ENCODE results near the gene COL27A1.

COL27A1 gene

GRCh38 chr9:114302727-114303126, 147.4 kb downstream of the COL27A1 start:
- no peaks in the 10 kb centered on the region for H3K36me3 Mint-ChIP-seq (ENCODE audit: low read depth)

GRCh38 chr9:114303571-114303970, 148.2 kb downstream of the COL27A1 start:
- Mint-ChIP-seq H3K4me3 (no peak overlapping the region), H3K9me3 (no peaks in the 10 kb centered on the region), H3K27me3 (no peaks in the 10 kb centered on the region), H3K27ac (no peak overlapping the region), H3K4me1 (ENCODE audit: low read depth) (peaks cover 4% of the 10 kb centered on the region), H3K36me3 (ENCODE audit: low read depth) (no peaks in the 10 kb centered on the region)
- DNase-seq: peak; percentile 7

More at GRCh38 chr9:114302727-114303126, 147.4 kb downstream of the COL27A1 start:
- Mint-ChIP-seq H3K27me3 (no peaks in the 10 kb centered on the region), H3K27ac (no peak overlapping the region), H3K9me3 (no peaks in the 10 kb centered on the region), H3K4me3 (no peak overlapping the region), H3K4me1 (ENCODE audit: low read depth) (peaks cover 4% of the 10 kb centered on the region)
- peak; percentile 2 for DNase-seq

GRCh38 chr9:114303977-114304376, 148.6 kb downstream of the COL27A1 start:
- Mint-ChIP-seq H3K9me3 (no peaks in the 10 kb centered on the region), H3K36me3 (ENCODE audit: low read depth) (no peaks in the 10 kb centered on the region), H3K4me1 (ENCODE audit: low read depth) (peaks cover 4% of the 10 kb centered on the region), H3K27me3 (no peaks in the 10 kb centered on the region), H3K27ac (no peak overlapping the region), H3K4me3 (no peak overlapping the region)
- no peak for DNase-seq

DNA sequence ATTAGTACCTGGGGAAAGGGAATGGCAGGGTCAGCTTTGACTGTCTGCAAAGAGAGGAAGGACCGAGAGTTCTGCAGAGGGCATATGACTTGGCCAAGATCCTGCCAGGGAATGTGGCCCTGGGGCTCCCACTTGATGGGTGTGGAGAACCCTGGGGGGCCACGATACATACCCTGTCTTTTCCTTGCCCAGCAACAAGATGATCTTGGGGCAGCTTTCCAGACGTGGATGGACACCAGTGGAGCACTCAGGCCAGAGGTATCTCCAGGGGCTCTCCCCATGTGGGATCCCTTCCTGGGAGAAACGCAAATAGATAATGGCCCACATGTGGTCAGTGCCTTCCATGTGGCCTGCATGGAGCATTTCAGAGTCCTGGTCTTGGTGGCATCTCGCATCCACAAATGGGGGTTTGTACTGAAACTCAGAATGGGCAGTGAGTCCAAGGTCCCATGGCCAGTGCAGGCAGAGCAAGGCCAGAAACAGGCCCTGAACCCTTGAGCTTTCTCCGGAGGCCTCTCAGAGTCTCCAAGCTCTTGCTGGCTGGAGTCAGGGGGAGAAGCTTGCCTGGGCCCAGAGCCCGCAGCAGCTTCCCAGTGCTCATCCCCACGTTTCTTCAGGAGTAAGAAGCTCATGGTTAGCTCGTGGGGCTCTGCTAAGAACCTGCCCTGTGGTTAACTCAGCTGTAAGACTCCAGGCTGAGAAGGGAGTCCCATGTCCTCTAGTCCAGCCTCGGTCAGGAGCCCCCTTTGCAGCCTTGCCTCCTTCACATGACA, 149.3 kb downstream of the COL27A1 start:
- no peak overlapping the region for H3K4me3 Mint-ChIP-seq
- H3K9me3 Mint-ChIP-seq: no peaks in the 10 kb centered on the region
- H3K4me1 Mint-ChIP-seq (ENCODE audit: low read depth): peaks cover 4% of the 10 kb centered on the region
- H3K27me3 Mint-ChIP-seq: no peaks in the 10 kb centered on the region
- no peak overlapping the region for H3K27ac Mint-ChIP-seq
- H3K36me3 Mint-ChIP-seq (ENCODE audit: low read depth): no peaks in the 10 kb centered on the region
- DNase-seq: peak; percentile 17

DNA sequence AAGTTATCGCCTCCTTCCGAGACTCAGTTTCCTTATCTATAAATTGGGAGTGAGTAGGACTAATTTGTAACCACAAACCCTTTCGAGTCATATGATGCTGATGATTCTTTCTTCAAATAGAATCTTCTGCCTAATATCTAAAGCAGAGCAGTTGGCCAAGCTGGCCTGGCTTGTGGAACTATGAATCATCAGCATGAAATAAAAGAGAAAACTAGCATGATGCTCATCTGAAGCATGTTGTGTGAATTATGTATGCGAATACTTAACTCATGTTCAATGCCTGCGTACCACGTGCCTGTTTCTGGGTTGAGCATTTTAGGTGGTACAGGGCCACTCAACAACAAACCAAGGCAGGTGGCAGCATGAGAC, 152.5 kb downstream of the COL27A1 start:
- Mint-ChIP-seq H3K27me3 (no peaks in the 10 kb centered on the region), H3K9me3 (no peaks in the 10 kb centered on the region), H3K27ac (peak overlapping the region; percentile 44), H3K4me3 (no peak overlapping the region), H3K4me1 (ENCODE audit: low read depth) (peaks cover 4% of the 10 kb centered on the region), H3K36me3 (ENCODE audit: low read depth) (no peaks in the 10 kb centered on the region)
- DNase-seq: peak; percentile 7

DNA sequence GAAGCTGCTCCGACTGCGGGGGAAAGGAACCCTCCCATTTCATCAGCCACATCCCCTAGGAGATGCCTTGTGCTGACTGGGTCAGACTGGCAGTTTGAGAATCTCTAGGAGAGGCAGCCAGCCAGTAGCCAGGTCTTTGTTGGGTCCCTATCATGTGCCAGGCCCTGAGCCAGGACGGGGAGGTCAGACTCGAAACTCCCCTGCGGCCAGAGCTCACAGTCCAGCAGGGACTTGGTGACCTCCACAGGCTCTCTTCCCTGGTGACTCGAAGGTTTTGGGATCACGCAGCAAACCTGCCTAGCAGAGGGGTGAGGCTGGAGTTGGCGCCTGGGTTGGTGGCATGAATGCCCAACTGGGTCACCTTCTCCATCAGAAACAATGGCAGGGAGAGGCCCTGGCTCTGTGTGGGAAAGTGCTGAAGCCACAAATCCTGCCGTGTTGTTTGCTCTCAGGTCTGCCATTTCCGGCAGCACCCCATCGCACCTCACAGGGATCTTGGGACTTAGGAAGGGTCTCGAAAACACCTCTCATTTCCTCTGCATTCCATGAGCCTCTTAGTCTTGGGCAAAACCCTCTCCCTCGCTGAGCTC, 153.1 kb downstream of the COL27A1 start:
- H3K36me3 Mint-ChIP-seq (ENCODE audit: low read depth): no peaks in the 10 kb centered on the region
- peak; percentile 13 for DNase-seq
- no peaks in the 10 kb centered on the region for H3K27me3 Mint-ChIP-seq
- H3K4me1 Mint-ChIP-seq (ENCODE audit: low read depth): peaks cover 4% of the 10 kb centered on the region
- H3K9me3 Mint-ChIP-seq: no peaks in the 10 kb centered on the region
- no peak overlapping the region for H3K4me3 Mint-ChIP-seq
- H3K27ac Mint-ChIP-seq: no peak overlapping the region

DNA sequence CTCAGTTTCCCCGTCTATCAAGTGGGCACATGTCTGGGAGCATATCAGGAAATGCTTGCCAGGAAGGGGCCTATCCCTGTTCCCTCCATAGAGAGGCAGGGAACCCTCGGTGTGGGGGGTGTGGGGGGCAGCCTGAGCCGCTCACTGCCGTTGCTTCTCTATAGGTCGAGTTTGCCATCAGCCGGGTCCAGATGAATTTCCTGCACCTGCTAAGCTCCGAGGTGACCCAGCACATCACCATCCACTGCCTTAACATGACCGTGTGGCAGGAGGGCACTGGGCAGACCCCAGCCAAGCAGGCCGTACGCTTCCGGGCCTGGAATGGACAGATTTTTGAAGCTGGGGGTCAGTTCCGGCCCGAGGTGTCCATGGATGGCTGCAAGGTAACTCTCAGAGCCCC, 153.8 kb downstream of the COL27A1 start:
- H3K27ac Mint-ChIP-seq: no peak overlapping the region
- H3K36me3 Mint-ChIP-seq (ENCODE audit: low read depth): no peaks in the 10 kb centered on the region
- no peaks in the 10 kb centered on the region for H3K27me3 Mint-ChIP-seq
- DNase-seq: no peak
- no peaks in the 10 kb centered on the region for H3K9me3 Mint-ChIP-seq
- H3K4me3 Mint-ChIP-seq: no peak overlapping the region
- H3K4me1 Mint-ChIP-seq (ENCODE audit: low read depth): peaks cover 4% of the 10 kb centered on the region

DNA sequence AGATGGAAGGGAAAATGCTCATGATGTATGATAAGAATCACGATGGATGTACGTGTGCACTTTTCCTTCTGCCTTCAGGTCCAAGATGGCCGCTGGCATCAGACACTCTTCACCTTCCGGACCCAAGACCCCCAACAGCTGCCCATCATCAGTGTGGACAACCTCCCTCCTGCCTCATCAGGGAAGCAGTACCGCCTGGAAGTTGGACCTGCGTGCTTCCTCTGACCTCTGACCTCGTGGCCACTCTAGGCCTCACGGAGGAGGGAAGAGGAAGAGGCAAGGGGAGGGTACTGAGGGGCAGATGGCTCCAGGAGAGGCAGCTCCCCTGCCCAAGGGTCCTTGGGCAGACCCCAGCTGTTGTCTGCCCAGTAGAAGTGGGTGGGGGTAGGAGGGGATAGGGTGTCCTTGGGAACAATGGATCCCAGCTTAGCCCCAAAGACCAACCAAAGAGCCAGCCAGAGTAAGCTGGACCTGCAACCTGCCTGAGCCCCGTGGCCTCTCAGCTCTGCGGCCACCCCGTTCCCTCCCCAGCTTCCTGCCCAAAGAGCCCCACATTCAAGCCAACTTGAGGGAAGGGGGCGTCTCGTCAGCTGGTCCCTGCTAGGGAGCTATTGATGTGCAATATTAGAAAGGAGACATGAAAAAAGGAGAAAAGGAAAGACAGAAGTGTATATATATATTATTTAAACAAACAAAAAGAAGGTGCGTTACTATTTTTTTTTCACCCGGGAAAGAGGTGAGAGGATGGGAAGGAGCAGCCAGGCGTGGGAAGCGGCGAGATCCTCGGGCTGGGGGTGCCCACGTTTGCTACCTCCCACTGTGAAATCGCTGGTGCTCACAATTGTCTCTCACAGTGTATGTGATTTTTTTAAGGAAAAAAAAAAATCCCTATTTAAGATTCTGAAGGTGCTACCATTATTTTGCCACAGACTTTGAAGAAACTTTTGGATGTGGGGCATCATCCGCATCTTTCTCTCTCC, 155.4 kb downstream of the COL27A1 start:
- Mint-ChIP-seq H3K4me1 (ENCODE audit: low read depth) (peaks cover under 1% of the 10 kb centered on the region), H3K9me3 (no peaks in the 10 kb centered on the region), H3K4me3 (no peak overlapping the region), H3K36me3 (ENCODE audit: low read depth) (no peaks in the 10 kb centered on the region), H3K27ac (no peak overlapping the region), H3K27me3 (no peaks in the 10 kb centered on the region)
- peak; percentile 13 for DNase-seq

DNA sequence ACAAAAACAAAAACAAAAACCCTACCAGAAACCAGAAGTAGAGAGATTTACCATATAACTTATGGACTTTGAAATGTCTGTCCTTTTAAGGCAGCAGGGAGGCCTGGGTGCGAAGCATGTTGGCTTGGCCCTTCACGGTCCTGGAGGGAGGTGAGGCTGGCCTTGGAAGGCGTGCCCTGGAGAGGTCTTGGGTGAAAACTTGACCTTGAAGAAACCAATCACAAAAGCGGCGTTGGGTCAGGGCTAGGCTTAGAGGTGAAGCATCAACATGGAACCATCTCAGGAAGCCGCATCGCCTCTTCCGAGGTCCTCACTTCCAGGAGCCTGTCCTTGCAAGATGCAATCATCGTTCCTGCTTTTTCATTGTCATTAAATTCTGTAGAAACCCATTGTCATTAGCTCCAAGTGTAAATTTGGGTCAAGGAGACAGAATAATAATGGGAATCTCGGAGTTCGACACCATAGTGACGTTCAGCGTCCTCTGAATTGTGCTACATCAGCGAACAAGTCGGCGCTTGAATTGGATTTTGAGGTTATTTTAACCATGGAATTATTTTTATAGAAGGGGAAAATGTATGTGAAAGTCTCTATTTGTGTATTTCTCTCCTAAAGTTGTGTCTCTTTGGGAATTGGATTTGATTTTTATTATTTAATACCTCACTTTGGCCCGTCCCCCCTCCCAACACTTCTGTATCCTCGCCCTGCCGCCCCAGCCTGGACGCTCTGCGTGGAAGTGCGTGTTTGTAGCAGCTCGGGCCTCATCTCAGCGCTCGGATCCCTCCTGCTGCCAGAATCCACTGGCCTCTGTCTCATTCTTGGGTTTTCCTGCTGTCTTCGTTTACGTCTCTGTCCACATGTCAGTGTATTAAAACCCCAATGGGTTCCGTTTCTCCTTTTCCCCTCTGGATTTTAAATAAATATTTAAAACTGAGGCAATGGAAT, 156.5 kb downstream of the COL27A1 start:
- Mint-ChIP-seq H3K4me1 (ENCODE audit: low read depth) (no peaks in the 10 kb centered on the region), H3K27ac (no peak overlapping the region), H3K27me3 (no peaks in the 10 kb centered on the region), H3K4me3 (no peak overlapping the region), H3K36me3 (ENCODE audit: low read depth) (no peaks in the 10 kb centered on the region), H3K9me3 (no peaks in the 10 kb centered on the region)
- no peak for DNase-seq

GRCh38 chr9:114312513-114312875, 157.2 kb downstream of the COL27A1 start:
- Mint-ChIP-seq H3K9me3 (no peaks in the 10 kb centered on the region), H3K36me3 (ENCODE audit: low read depth) (no peaks in the 10 kb centered on the region), H3K27ac (no peak overlapping the region), H3K4me3 (no peak overlapping the region), H3K4me1 (ENCODE audit: low read depth) (no peaks in the 10 kb centered on the region), H3K27me3 (no peaks in the 10 kb centered on the region)
- peak; percentile 3 for DNase-seq

- no peak overlapping the region for H3K4me3 Mint-ChIP-seq
- H3K27me3 Mint-ChIP-seq: peaks cover 6% of the 10 kb centered on the region
- no peaks in the 10 kb centered on the region for H3K36me3 Mint-ChIP-seq (ENCODE audit: low read depth)
- no peak for DNase-seq
- H3K27ac Mint-ChIP-seq: no peak overlapping the region
- no peaks in the 10 kb centered on the region for H3K9me3 Mint-ChIP-seq
- H3K4me1 Mint-ChIP-seq (ENCODE audit: low read depth): peaks cover 1% of the 10 kb centered on the region
Measured at GRCh38 chr9:114313186-114313585, 157.8 kb downstream of the COL27A1 start.

- Mint-ChIP-seq H3K36me3 (ENCODE audit: low read depth) (no peaks in the 10 kb centered on the region), H3K27me3 (peaks cover 10% of the 10 kb centered on the region), H3K9me3 (no peaks in the 10 kb centered on the region), H3K4me3 (no peak overlapping the region), H3K27ac (no peak overlapping the region), H3K4me1 (ENCODE audit: low read depth) (peaks cover 1% of the 10 kb centered on the region)
- peak; percentile 13 for DNase-seq
Measured at GRCh38 chr9:114314256-114314867, 159.0 kb downstream of the COL27A1 start.

DNA sequence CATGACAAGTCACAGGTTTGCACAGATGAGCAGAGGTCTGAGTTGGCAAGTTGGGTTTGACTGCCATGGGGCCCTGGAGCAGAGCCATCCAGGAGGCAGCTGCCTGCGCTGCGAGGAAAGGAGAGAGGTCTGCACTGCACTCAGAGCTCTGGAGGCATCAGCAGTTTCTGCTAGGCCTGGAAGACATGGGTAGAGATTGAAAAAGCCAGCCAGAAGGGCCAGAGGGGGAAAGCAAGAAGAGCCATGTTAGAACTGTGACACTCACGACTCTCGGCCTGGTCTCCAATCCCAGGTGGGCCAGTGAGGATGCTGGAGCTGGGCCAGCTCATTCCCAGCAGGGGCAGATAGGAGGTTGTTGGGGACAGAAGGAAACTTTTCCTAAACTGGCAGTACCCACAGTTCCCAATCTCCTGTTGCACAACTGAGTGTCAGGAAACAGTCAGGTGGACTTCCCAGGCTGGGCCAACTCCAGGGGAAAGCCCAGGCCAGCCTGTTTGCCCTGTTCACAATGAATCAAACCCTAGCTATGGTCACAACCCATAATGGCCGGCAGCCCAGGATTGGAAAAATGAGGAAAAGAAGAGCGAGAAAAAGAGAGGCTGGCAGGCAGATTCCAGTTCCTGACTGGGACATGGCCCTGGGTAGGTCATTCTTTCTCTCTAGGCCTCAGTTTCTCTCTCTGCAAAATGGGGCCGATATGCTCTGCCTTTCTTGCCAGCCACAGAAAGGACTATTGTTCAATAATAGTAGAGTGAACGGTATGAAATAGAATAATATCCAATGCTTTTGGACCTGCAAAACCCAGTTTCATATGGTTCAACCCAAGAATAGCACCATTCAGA, 159.8 kb downstream of the COL27A1 start:
- no peak overlapping the region for H3K4me3 Mint-ChIP-seq
- peaks cover 11% of the 10 kb centered on the region for H3K27me3 Mint-ChIP-seq
- H3K4me1 Mint-ChIP-seq (ENCODE audit: low read depth): peaks cover 1% of the 10 kb centered on the region
- H3K27ac Mint-ChIP-seq: no peak overlapping the region
- no peaks in the 10 kb centered on the region for H3K36me3 Mint-ChIP-seq (ENCODE audit: low read depth)
- DNase-seq: no peak
- no peaks in the 10 kb centered on the region for H3K9me3 Mint-ChIP-seq
